Measurements from ENCODE around the gene RPF1. TPM values are rescaled to one million over a fixed set of nuclear protein-coding genes. Genes with fewer than 3 reads are reported as not detected.
"Not testable (repeated sequence)": the region's sequence is repeated elsewhere in the genome, so short reads cannot be mapped to it uniquely, and the experiment has no call there.

The RPF1 gene
- total RNA-seq, 2 donors from 2014 or later, result 17.9 to 26.7 TPM

- WGBS, 2 donors, result 34 to 42% methylated on average over 4 of the region's 4 CpGs
- intact Hi-C loops (cut with DNase I), result loop anchor here (5.0 to 10.0 kb wide), 3 partner anchors 190 to 317 kb away; no protein-coding TSS in a partner anchor
- ATAC-seq, result no peak
- no peak for DNase-seq
- H3K4me1 ChIP-seq, result peaks cover 3% of the 10 kb centered on the region
- no peak for TF ChIP-seq POLR2A (IDR thresholded peaks at IDR 0.05)
- TF ChIP-seq CTCF (IDR thresholded peaks at IDR 0.05), result no peak
- peak overlapping the region in 1 of 4 donors; percentile 7 for H3K27ac ChIP-seq
- no peaks in the 10 kb centered on the region for H3K9me3 ChIP-seq
- H3K27me3 ChIP-seq, result no peaks in the 10 kb centered on the region
- no peak overlapping the region for H3K4me3 ChIP-seq
- H3K36me3 ChIP-seq (replicated peaks in 1 of 2; ENCODE audit: insufficient read depth in 1 of 2, low read depth in 2 of 2), result no peaks in the 10 kb centered on the region
These were observed 44.1 kb upstream of the RPF1 start for GRCh38 chr1:84434801-84435549.

- TF ChIP-seq CTCF (IDR thresholded peaks at IDR 0.05), result no peak
- TF ChIP-seq POLR2A (IDR thresholded peaks at IDR 0.05), result no peak
- ATAC-seq, result no peak
- peaks cover 3% of the 10 kb centered on the region for H3K4me1 ChIP-seq
- intact Hi-C loops (cut with DNase I), result loop anchor here (5.0 to 10.0 kb wide), 3 partner anchors 188 to 315 kb away; no protein-coding TSS in a partner anchor
- DNase-seq, result no peak
- H3K27ac ChIP-seq, result peak overlapping the region in 1 of 4 donors; percentile 54
- H3K27me3 ChIP-seq, result no peaks in the 10 kb centered on the region
- H3K36me3 ChIP-seq (replicated peaks in 1 of 2; ENCODE audit: insufficient read depth in 1 of 2, low read depth in 2 of 2), result no peaks in the 10 kb centered on the region
- no peaks in the 10 kb centered on the region for H3K9me3 ChIP-seq
- 57 to 71% methylated on average over 5 of the region's 5 CpGs for WGBS, 2 donors
- H3K4me3 ChIP-seq, result no peak overlapping the region
These were observed 42.0 kb upstream of the RPF1 start for GRCh38 chr1:84436876-84437655.

- Histone ChIP-seq H3K36me3 (replicated peaks in 1 of 2; ENCODE audit: insufficient read depth in 1 of 2, low read depth in 2 of 2) (no peaks in the 10 kb centered on the region), H3K4me1 (no peaks in the 10 kb centered on the region), H3K27me3 (no peaks in the 10 kb centered on the region), H3K4me3 (no peak overlapping the region), H3K9me3 (no peaks in the 10 kb centered on the region), H3K27ac (no peak overlapping the region)
- peak in 1 of 4 donors; percentile 29 for DNase-seq
- peak; percentile 69 for ATAC-seq
- TF ChIP-seq POLR2A (IDR thresholded peaks at IDR 0.05) (no peak), CTCF (IDR thresholded peaks at IDR 0.05) (peak in 6 of 7 experiments; percentile 24 to 65 (median 56))
- intact Hi-C loops (cut with DNase I), result no loop called here
- 19 to 22% methylated on average over 2 of the region's 2 CpGs for WGBS, 2 donors
These were observed 36.8 kb upstream of the RPF1 start for GRCh38 chr1:84442256-84442655.

- H3K4me3 ChIP-seq; H3K36me3 ChIP-seq (replicated peaks in 1 of 2; ENCODE audit: insufficient read depth in 1 of 2, low read depth in 2 of 2); H3K4me1 ChIP-seq; H3K27me3 ChIP-seq; H3K9me3 ChIP-seq; H3K27ac ChIP-seq; intact Hi-C loops (cut with DNase I); DNase-seq; ATAC-seq: not testable (repeated sequence)
- WGBS, 2 donors, result 69 to 72% methylated on average over 2 to 7 of the region's 7 CpGs
These were observed 36.1 kb upstream of the RPF1 start for GRCh38 chr1:84442747-84443646.

- H3K4me3 ChIP-seq; H3K36me3 ChIP-seq (replicated peaks in 1 of 2; ENCODE audit: insufficient read depth in 1 of 2, low read depth in 2 of 2); H3K4me1 ChIP-seq; H3K9me3 ChIP-seq; ATAC-seq; intact Hi-C loops (cut with DNase I); H3K27me3 ChIP-seq; DNase-seq; H3K27ac ChIP-seq: not testable (repeated sequence)
- WGBS, 2 donors, result 86 to 87% methylated on average over 3 of the region's 3 CpGs
These were observed 30.4 kb upstream of the RPF1 start for GRCh38 chr1:84448704-84449103.

All from body of pancreas (tissue), 4 donors.